HG03354 (cell line): Measurements from ENCODE around the gene HLA-DPB1.

Experiments used
- ATAC-seq: cut with Tn5 transposase; IDR thresholded peaks from one replicate; pipeline ENCODE4 v1.9.1; 2021; ENCODE audit warnings: mild to moderate bottlenecking; ENCODE audit not compliant: unreplicated experiment, poor library complexity, severe bottlenecking

HLA-DPB1 gene

GRCh38 chr6:33123732-33124524 lies 48.1 kb downstream of the HLA-DPB1 start:
- ATAC-seq = no peak

DNA sequence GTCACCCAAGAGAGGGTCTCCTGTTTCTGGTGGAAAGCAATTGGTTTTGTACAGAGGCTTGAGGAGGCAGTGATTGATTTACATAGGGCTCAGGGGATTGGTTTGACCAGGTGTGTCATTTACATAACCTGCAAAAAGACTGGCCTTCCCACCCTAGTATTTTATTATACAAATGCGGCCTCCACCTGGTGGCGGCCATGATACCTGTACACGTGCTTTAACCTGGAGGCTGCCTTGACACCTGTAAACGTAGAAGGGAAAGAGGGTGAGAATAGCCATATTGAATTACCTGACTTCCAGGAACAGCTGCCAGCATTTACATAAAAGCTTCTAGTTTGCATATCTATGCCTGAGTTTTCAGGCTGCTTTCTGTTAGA lies 48.7 kb downstream of the HLA-DPB1 start:
- no peak for ATAC-seq

GRCh38 chr6:33124947-33125346 lies 49.2 kb downstream of the HLA-DPB1 start:
- no peak for ATAC-seq

DNA sequence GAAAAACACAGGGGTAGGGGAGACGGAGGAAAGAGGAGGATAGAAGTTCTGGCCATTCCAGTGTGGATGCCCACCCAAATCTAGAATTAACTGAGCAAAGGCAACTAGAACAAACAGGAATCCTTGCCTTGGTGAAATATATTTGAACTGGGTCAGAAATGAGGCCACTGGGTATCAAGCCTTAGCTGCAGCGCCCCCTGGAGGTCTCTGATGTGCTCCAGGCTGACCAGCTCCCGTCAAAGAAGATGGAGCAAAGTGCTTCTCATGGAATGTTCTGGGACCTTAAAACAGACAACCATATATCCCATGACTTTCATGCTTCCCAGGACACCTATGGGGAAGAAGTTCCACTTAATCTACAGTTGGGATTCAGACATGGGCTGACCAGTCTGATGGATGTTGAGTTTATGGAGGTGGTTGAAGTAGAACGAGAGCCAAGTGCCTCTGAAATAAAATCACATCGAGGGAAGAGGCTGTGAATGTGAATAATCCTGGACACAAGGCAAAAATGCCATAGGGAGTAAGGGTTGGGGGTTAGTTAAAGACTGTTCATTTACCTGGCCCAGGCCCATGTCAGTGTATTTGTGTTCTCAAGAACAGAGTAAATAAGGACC lies 50.4 kb downstream of the HLA-DPB1 start:
- ATAC-seq = no peak

GRCh38 chr6:33128318-33128717 lies 52.5 kb downstream of the HLA-DPB1 start:
- ATAC-seq = no peak

DNA sequence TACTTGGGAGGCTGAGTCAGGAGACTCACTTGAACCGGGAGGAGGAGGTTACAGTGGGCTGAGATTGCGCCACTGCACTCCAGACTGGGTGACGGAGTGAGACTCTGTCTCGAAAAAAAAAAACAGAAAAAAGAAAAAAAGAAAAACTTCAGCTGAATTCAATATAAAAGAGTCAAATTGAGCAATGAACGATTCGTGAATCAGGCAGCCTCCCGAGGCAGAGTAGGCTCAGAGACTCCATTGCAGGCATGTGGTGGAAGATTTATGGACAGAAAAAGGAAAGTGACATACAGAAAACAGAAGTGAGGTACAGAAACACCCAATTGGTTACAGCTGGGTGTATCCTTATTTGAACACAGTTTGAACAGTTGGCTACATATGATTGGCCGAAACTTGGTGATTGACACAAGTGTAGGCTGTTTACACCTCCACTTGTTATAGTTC lies 56.3 kb downstream of the HLA-DPB1 start:
- ATAC-seq = no peak

DNA sequence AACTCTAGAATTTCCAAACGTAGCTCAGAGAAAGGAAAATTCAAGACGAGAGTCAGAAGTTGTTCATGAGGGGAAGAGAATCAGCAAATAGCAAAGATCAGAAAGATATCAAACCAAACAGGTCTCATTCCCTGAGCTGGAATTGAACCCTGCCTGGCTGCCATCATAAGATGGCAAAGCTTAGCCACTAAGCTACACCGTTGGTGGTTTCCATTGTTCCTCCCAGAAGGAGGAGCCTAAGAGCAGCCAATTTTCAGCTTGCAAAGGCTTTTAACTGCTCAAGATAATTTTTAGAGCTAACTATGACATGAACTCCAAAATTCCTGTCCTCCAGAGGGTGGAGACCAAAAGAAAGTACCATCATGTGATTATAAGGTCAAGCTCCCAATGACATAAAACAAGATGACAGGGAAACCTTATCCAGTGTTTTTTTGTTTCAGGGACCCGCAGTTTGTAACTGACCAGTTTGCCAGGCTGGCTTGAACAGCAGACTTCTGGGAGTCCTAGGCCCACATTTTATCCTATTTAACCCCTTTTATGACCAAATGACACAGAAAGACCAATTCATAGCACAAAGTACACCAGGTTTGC lies 60.6 kb downstream of the HLA-DPB1 start:
- ATAC-seq = no peak
